GM12878 (cell line): ENCODE measurements around the gene IRF1. TPM values are rescaled to one million over a fixed set of nuclear protein-coding genes. Genes with fewer than 3 reads are reported as not detected.

Experiments used
- ATAC-seq: fragments of 200-7000 bp; cut with Tn5 transposase; 3 replicates; pipeline ENCODE4 v1.9.1; 2020; ENCODE audit warnings: mild to moderate bottlenecking, moderate library complexity
- BruUV-seq: library from RNA; stranded (reverse); fragments of 400-500 nt; replicated peaks from 2 replicates; lab custom pipeline; 2021; lab: Mats Ljungman, UMichigan
- CTCF ChIA-PET: fragments of 300-600 bp; sonication (Branson Sonifier 250); formaldehyde crosslinking; extraction: SDS; loops from one replicate; lab custom pipeline; 2021; ENCODE audit warnings: inconsistent platforms; lab: Yijun Ruan, JAX
- POLR2A ChIA-PET: fragments of 350-600 bp; formaldehyde crosslinking; extraction: SDS; loops from one replicate; lab custom pipeline; 2021; ENCODE audit warnings: inconsistent platforms; lab: Charles Lee
- RAD21 ChIA-PET: fragments of 300-600 bp; sonication (Branson Sonifier 250); formaldehyde crosslinking; loops from one replicate; lab custom pipeline; 2023; ENCODE audit warnings: antibody characterized with exemption; ENCODE audit not compliant: unreplicated experiment; lab: Charles Lee
- SMC1A ChIA-PET: fragments of 300-600 bp; sonication (Branson Sonifier 250); formaldehyde crosslinking; loops from one replicate; lab custom pipeline; 2023; ENCODE audit not compliant: unreplicated experiment, uncharacterized antibody; lab: Charles Lee
- DNase-seq: peaks from one replicate; pipeline ENCODE4 v3.0.0-alpha.2; 2011; ENCODE audit warnings: low read depth, low spot score
- FAIRE-seq: peaks from 3 replicates; lab custom pipeline; 2011; peaks lifted over from hg19 to GRCh38; lab: Jason Lieb, UNC
- H2AFZ ChIP-seq: 2 replicates; pipeline ENCODE4 v1.6.0; 2011; ENCODE audit warnings: low read depth, low read length, control low read depth; ENCODE audit not compliant: control insufficient read depth
- H3K27ac ChIP-seq: 2 replicates; pipeline ENCODE4 v1.5.1; 2011; ENCODE audit warnings: control low read depth; ENCODE audit not compliant: control insufficient read depth, insufficient read depth
- H3K27me3 ChIP-seq, 2 experiments: replicated peaks in 1 of 2; 2 replicates each; pipeline versions ENCODE4 v1.6.0 to v1.6.1; 2011; ENCODE audit warnings: low read length in 1 of 2; ENCODE audit not compliant: control insufficient read depth in 2 of 2, insufficient read depth in 2 of 2
- H3K36me3 ChIP-seq, 2 experiments: 2 replicates each; pipeline ENCODE4 v1.5.1; 2011; ENCODE audit warnings: low read length in 1 of 2; ENCODE audit not compliant: control insufficient read depth in 2 of 2, insufficient read depth in 2 of 2
- H3K4me1 ChIP-seq: 2 replicates; pipeline ENCODE4 v1.6.1; 2011; ENCODE audit warnings: mild to moderate bottlenecking, low read length, moderate library complexity, mixed read lengths; ENCODE audit not compliant: control insufficient read depth, insufficient read depth
- H3K4me2 ChIP-seq: 2 replicates; pipeline ENCODE4 v1.6.0; 2011; ENCODE audit warnings: control low read depth; ENCODE audit not compliant: control insufficient read depth, insufficient read depth
- H3K4me3 ChIP-seq: fragments of 200-600 bp; sonication (generic); 2 replicates; pipeline ENCODE4 v1.5.1; 2016
- H3K79me2 ChIP-seq: 2 replicates; pipeline ENCODE4 v1.6.0; 2011; ENCODE audit warnings: low read length; ENCODE audit not compliant: control insufficient read depth, insufficient read depth
- H3K9ac ChIP-seq: 2 replicates; pipeline ENCODE4 v1.8.0; 2011; ENCODE audit warnings: low read length, control low read depth, mixed read lengths; ENCODE audit not compliant: control insufficient read depth, insufficient read depth
- H3K9me3 ChIP-seq: replicated peaks from 3 replicates; pipeline ENCODE4 v1.5.1; 2011; ENCODE audit warnings: mild to moderate bottlenecking, low read length; ENCODE audit not compliant: control insufficient read depth, insufficient read depth
- H4K20me1 ChIP-seq: 2 replicates; pipeline ENCODE4 v1.6.0; 2011; ENCODE audit not compliant: control insufficient read depth, insufficient read depth
- CBFB ChIP-seq: IDR thresholded peaks from 2 replicates; pipeline ENCODE4 v1.6.1; 2016; ENCODE audit warnings: antibody characterized with exemption, low read depth
- FOS ChIP-seq: IDR thresholded peaks from 3 replicates; pipeline ENCODE4 v1.6.1; 2011; ENCODE audit warnings: borderline replicate concordance; ENCODE audit not compliant: insufficient read length; ENCODE audit errors: extremely low read depth
- GABPA ChIP-seq: IDR thresholded peaks from 2 replicates; pipeline ENCODE4 v1.6.1; 2014; ENCODE audit warnings: antibody characterized with exemption, low read depth, mild to moderate bottlenecking, inconsistent platforms
- MAX ChIP-seq: IDR thresholded peaks from 2 replicates; pipeline ENCODE4 v1.6.1; 2012; ENCODE audit warnings: low read depth, low read length, improper control_type of control experiment
- NFYB ChIP-seq: IDR thresholded peaks from 2 replicates; pipeline ENCODE4 v1.6.1; 2011; ENCODE audit warnings: low read depth, mild to moderate bottlenecking, low read length, improper control_type of control experiment, moderate library complexity; ENCODE audit not compliant: insufficient read depth
- RBBP5 ChIP-seq: fragments of 200-600 bp; sonication (generic); conservative IDR thresholded peaks from 2 replicates; pipeline ENCODE4 v1.6.1; 2016
- RELB ChIP-seq: fragments of 450-650 bp; IDR thresholded peaks from 2 replicates; pipeline ENCODE4 v1.6.1; 2017; ENCODE audit warnings: low read depth, mild to moderate bottlenecking, moderate library complexity
- STAT3 ChIP-seq: IDR thresholded peaks from 2 replicates; pipeline ENCODE4 v1.6.1; 2011; ENCODE audit warnings: low read depth, low read length, improper control_type of control experiment
- USF2 ChIP-seq: IDR thresholded peaks from 2 replicates; pipeline ENCODE4 v1.6.1; 2011; ENCODE audit warnings: low read depth, low read length, improper control_type of control experiment, borderline replicate concordance
- ZNF217 ChIP-seq: fragments of 450-650 bp; IDR thresholded peaks from 2 replicates; pipeline ENCODE4 v1.6.1; 2017; ENCODE audit warnings: antibody characterized with exemption, mild to moderate bottlenecking
- ZNF592 ChIP-seq: fragments of 450-650 bp; IDR thresholded peaks from 2 replicates; pipeline ENCODE4 v1.6.1; 2017; ENCODE audit warnings: mild to moderate bottlenecking, moderate library complexity
- WGBS: methylation state at CpG from one replicate; pipeline ENCODE4 v1.1.6; 2016; ENCODE audit warnings: low lambda C conversion rate; ENCODE audit not compliant: insufficient replicate concordance, insufficient coverage; ENCODE audit errors: missing lambda C conversion rate; 5-methylcytosine and 5-hydroxymethylcytosine counted together
- in situ Hi-C: fragments of 300-500 bp; cut with MboI; formaldehyde crosslinking; loops from 9 replicates; pipeline ENCODE4 v1.14.3; 2018; ENCODE audit warnings: mixed read lengths
- intact Hi-C: fragments of 100-400 bp; cut with micrococcal nuclease; formaldehyde crosslinking; loops from one replicate; pipeline ENCODE4 v1.14.2; 2022; ENCODE audit not compliant: unreplicated experiment
- polyA plus RNA-seq, 11 experiments: library from polyadenylated mRNA; depleted of rRNA in 4 of 11; unstranded in 6 of 11; stranded (reverse) in 5 of 11; fragments of >200 nt; fragmentation: Nextera tagmentation in 4 of 11; fragmentation: Illumina TruSeq in 1 of 11; extraction: Ambion mirVana in 4 of 11; extraction: Trizol in 1 of 11; gene quantifications; 1 replicate in 1 of 11; 2 replicates in 10 of 11; pipeline versions ENCODE4 v1.2.1 to v1.2.3, GENCODE V29; 2011 to 2016; ENCODE audit warnings: inconsistent platforms in 2 of 11, missing spikeins in 2 of 11, low read depth in 1 of 11
- total RNA-seq, 4 experiments: library from RNA; depleted of rRNA in 3 of 4; stranded (reverse); fragments of >200 nt in 3 of 4; fragmentation: Illumina TruSeq in 1 of 4; extraction: Trizol in 1 of 4; gene quantifications; 2 replicates each; pipeline versions ENCODE4 v1.2.1 to v1.2.3, GENCODE V29; 2013 to 2021

Gene IRF1
- total and polyA plus RNA-seq, 10 of the 15 experiments (the other 5 are each of a cell fraction or from before 2014, with no cell fraction given) = 6.9 to 68.0 (median 49.6) TPM

GRCh38 chr5:132462856-132463745 lies 27.5 kb downstream of the IRF1 start:
- Histone ChIP-seq H3K4me3 (no peak overlapping the region), H3K4me1 (peaks cover 78% of the 10 kb centered on the region), H3K79me2 (peaks cover 13% of the 10 kb centered on the region), H2AFZ (no peak overlapping the region), H3K36me3 (peaks cover 5 to 19% of the 10 kb centered on the region in 2 experiments; a peak in 3 of 4 replicates), H3K27me3 (no peaks in the 10 kb centered on the region), H3K9ac (no peak overlapping the region), H4K20me1 (no peaks in the 10 kb centered on the region), H3K4me2 (no peak overlapping the region), H3K27ac (no peak overlapping the region), H3K9me3 (no peaks in the 10 kb centered on the region)
- intact Hi-C loops (no loop called here), in situ Hi-C loops (no loop called here)
- no peak for DNase-seq
- ATAC-seq = no peak
- WGBS = 83% methylated on average over 10 of the region's 10 CpGs
- SMC1A ChIA-PET = interaction anchor here (1.1 to 15.9 kb wide), 8 partner anchors 7 to 76 kb away, joined by 3 to 300 read pairs (median 12); no protein-coding TSS in a partner anchor
- no TSS peak for BruUV-seq
- no peak for FAIRE-seq
- CTCF ChIA-PET = interaction anchor here (5.1 to 12.8 kb wide), 2 partner anchors 26 to 36 kb away, joined by 51 to 139 read pairs; partner anchors contain the start of gene IRF1
- POLR2A ChIA-PET = interaction anchor here (0.6 to 6.4 kb wide), 3 partner anchors 7 to 30 kb away, joined by 5 to 79 read pairs (median 69); no protein-coding TSS in a partner anchor
- RAD21 ChIA-PET = interaction anchor here (1.1 to 6.4 kb wide), 3 partner anchors 16 to 43 kb away, joined by 3 to 146 read pairs (median 50); no protein-coding TSS in a partner anchor
- TF ChIP-seq RELB (no peak), GABPA (no peak), ZNF592 (no peak), STAT3 (no peak), ZNF217 (no peak), NFYB (no peak), CBFB (no peak), USF2 (no peak), RBBP5 (no peak), MAX (no peak), FOS (no peak)
